Myocyte (in vitro differentiated cells): ENCODE data around the gene DIP2A. TPM values are rescaled to one million over a fixed set of nuclear protein-coding genes. Genes with fewer than 3 reads are reported as not detected.

Source experiments
- DNase-seq: peaks from one replicate; pipeline ENCODE4 v3.0.0-alpha.2; 2012; ENCODE audit warnings: low read depth
- polyA plus RNA-seq: library from polyadenylated mRNA; unstranded; fragments of >200 nt; gene quantifications from one replicate; pipeline ENCODE4 v1.2.1, GENCODE V29; 2012; ENCODE audit warnings: missing spikeins
- total RNA-seq: library from RNA; depleted of rRNA; stranded (reverse); fragments of >200 nt; gene quantifications from 2 replicates; pipeline ENCODE4 v1.2.3, GENCODE V29; 2014

Gene DIP2A
- 14.6 and 17.7 TPM in 2 replicates for total RNA-seq
- polyA plus RNA-seq = 14.3 TPM

DNA sequence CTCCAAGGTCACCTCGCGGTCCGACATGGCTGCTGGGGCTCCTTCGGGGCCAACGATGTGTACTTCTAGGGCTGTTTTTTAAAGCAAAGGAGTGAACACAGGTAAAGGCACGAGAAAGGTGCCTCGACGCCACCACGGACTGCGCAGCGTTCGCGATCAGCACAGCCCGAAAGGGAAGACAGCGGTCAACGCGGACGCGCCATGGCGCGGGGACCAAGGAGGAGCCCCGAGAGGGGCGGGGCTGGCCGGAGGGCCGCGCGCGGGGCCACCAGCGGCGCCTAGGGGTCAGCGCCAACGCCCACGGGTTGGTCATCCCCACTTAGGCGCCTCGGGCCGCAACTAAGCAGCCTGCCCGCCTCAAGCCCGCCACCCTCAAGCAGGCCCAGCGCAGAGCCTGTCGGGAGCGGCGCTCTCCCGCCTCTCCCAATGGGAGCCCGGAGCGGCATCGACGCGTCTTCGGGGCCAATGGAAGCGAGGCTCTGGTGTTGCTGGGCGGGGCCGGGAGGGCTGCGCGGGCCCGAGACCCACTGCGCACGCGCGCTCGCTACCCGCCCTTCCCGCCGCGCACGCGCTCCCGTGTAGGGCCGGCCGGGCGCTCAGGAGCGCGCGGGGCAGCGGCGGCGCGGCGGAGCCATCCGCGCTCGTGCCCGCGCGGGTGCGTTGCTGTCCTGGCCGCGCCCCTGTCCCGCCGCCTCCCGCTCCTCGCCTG lies at the start of gene DIP2A:
Gene DIP2A, plus strand, starts transcription at position 577 of the 709 bp plus-strand sequence. CDS start 241 bp downstream, outside the sequence.
- DNase-seq = peak; percentile 97

GRCh38 chr21:46409641-46410406 lies 48.9 kb upstream of the DIP2A start:
- DNase-seq = no peak

- no peak for DNase-seq
Measured at GRCh38 chr21:46410516-46410915, 48.2 kb upstream of the DIP2A start.

- no peak for DNase-seq
Measured at GRCh38 chr21:46411236-46411635, 47.5 kb upstream of the DIP2A start.

DNA sequence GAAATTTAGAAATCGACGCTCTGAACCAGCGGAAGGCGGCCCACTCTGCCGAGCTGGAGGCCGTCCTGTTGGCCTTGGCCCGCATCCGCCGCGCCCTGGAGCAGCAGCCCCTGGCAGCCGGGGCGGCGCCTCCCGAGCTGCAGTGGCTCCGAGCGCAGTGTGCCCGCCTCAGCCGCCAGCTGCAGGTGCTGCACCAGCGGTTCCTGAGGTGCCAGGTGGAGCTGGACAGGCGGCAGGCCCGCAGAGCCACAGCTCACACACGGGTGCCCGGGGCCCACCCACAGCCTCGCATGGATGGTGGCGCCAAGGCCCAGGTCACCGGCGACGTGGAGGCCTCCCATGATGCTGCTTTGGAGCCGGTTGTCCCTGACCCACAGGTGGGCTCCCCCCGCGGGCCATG lies 47.0 kb upstream of the DIP2A start:
- DNase-seq = no peak

GRCh38 chr21:46412521-46413364 lies 45.9 kb upstream of the DIP2A start:
- DNase-seq = no peak

GRCh38 chr21:46413365-46413696 lies 45.4 kb upstream of the DIP2A start:
- no peak for DNase-seq

- no peak for DNase-seq
Measured at GRCh38 chr21:46414965-46415275, 43.8 kb upstream of the DIP2A start.

DNA sequence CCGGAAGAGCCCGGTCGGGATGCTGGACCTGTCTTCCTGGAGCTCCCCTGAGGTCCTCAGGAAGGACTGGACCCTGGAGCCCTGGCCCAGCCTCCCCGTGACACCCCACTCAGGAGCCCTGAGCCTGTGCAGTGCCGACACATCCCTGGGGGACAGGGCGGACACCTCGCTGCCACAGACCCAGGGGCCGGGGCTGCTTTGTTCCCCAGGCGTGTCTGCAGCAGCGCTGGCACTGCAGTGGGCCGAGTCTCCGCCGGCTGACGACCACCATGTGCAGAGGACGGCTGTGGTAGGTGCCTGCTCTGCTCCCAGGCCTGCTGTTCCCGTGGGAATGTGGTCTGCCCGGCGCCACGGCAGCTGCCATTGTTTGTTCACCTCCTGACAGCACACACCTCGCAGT lies 42.1 kb upstream of the DIP2A start:
- peak; percentile 22 for DNase-seq

DNA sequence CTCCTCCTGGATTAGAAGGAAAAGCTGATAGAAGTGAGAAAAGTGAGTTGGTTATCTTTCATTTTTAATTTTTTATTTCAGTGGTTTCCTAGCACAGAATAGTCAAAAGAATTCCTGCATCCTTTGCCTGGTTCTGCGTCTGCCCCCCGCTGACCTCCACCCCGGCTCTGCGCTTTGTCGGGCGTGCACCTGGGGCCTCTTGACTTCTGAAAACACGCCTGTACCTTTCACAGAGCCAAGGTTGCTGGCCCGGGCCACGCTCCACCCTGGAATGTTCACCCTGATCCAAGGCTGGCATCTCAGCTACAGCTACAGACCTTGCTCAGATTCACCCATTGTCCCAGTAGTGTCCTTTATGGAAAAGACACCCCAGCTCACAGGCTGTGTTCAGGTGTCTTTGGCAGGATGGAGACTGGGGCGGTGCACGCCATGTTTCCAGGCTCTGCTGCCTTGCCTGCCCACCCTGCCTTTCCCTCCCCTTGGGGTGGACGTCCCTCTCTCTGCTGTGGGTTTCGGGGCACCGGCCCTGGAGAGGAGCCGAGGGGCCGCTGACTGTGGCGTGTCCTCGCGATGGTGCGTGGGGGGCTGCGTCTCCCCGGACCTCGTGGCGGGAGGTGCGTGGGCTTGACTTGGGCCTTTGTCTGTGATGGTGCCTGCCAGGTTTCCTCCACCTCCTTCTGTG lies 40.3 kb upstream of the DIP2A start:
- DNase-seq = no peak

DNA sequence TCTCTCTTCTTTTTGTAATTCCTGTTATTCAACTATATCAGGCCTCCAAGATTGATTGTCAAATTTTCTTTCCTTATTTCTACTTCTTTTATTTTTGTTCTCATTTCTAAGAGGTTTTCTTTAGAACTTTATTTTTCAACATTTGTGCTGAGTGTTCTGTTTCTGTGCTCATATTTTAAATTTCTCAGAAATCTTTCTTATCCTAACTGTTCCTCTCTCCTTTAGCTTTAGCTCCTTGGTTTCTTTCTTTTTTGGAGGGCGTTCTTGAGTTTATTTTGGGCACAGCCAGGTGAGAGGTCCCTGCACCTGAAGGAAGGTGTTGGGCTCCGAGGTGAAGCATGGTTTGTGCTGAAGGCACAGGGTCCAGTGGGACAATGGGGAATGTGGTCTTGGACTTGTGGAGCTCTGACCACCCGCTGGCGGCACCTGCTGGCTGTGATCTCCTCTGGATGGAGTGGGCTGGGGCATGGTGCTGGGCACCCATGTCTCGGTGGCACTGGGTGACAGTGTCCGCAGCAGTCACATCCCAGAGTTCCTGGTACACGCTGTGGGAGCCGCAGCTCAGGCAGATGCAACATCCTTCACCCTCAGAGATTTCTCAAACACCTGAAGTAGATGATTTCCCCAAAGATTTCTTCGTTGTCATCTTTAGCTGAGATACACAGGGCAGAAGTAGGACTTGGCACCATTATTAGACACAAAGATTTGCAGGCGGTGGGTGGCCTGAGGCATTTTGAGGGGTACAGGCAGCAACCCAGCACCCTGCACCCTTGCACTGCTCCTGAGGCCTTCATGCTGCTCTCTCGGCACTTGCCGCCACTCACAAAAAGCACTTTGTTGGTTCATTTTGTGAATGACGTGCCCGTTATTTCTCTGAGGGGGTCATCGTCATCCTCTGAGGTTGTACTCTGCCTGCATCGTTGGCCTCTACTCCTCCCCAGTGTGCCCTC lies 38.2 kb upstream of the DIP2A start:
- DNase-seq = no peak

DNA sequence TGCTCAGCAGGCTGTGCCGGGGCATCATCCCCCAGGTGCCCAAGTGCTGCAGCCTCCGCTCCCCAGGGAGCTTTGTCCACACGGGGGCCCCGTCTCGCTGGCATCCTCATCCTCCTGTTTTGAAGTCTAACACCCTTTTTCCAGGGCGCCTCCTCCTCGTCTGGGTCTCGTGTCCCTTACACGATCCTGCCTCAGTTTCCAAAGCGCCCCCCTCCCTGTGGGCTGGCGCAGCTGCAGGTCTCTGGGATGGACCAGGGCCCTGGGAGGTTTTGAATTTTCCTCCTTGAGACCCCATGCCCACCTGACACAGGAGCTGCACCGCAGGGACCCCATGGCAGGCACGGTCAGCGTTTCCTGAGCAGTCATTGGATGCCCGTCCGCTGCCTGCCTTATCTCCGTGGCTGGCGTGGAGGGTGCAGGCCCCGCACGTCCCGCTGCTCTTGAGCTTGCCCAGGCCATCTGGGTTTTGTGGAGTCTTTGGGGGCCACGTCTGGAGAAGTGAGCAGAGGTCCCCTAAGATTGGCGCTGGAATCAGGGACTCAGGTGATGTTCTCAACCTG lies 37.4 kb upstream of the DIP2A start:
- DNase-seq = no peak

- DNase-seq = no peak
Measured at GRCh38 chr21:46421756-46422555, 36.7 kb upstream of the DIP2A start.

- no peak for DNase-seq
Measured at GRCh38 chr21:46422636-46423241, 36.0 kb upstream of the DIP2A start.

DNA sequence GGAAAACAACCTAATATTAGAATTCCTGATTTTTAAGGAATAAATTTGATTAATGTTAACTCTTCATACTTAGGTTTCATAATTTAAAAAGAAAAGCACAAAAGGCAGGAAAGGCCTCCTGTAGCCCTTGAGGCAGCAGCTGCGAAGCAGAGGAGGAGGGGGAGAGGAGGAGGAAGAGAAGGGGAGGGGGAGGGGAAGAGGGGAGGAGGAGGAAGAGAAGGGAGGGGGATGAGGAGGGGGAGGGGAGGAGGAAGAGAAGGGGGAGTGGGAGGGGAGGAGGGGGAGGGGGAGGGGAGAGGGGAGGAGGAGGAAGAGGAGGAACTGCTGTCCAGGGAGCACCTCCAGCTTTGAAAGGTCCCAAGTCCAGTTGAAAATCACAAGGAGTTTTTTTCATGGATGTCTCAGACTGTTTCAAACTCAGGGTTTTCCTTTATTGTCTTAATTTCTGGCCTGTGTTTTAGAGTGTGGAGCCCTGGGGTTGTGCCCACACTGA lies 35.1 kb upstream of the DIP2A start:
- DNase-seq = no peak

DNA sequence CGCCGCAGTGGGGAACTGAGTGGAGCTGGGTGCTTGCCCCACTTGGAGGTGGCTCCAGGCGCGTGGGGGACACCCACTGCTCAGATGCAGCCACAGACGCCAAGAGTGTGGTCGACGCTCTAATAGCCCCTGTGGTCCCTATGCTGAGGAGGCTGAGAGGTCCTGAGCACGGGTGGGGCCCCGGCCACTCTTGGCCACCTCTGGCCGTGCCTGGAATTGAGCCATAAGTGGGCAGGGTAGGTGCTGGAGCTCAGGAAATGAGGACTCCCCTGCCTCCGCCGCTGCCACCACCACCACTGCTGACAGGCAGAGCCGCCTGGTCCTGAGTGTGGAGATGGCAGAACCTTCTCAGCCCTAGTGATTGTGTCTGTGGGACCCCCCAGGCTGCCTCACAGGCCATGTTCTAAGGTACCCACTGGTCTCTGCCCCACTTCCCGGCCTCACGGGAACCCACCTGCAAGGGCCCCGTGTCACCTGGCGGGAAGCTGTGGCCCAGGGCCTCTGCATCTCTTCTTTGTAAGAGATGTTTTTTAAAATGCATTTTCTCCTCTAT lies 34.6 kb upstream of the DIP2A start:
- DNase-seq = no peak

DNA sequence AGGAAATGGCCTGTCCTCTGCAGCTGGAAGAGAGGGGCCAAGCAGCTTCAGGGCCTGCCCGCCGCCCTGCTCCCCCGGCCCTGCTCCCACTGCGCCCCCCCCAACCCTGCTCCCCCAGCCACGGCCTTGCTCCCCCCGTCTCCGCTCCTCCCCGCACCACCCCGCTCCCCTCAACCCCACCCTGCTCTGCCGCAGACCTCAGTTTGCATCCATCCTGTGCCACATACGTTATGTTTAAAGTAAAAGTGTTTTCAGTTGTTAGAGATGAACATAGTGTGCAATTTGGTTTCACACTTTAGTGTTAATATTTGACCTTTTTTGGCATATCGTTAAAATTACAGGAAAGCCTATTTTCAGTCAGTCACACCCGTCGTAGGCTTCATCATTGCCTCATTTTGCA lies 34.1 kb upstream of the DIP2A start:
- DNase-seq = no peak

DNA sequence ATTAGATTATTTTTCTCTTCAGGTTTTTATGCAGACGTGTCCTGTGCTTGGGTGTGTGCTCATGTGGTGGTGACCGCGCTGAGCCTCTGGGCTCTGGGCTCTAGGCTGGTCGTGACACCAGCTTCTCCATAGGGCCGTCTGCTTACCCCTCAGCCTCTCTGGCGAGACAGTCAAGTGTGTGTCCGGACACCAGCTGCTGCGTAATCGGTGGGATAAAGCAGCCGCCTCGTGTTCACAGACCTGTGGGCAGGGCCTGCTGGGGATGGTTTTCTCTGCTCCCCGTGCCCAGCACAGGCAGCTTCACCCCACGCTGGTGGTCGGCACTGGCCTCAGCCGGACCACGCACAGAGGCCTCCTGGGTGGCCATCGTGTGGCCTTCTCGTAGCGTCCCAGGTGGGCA lies 33.6 kb upstream of the DIP2A start:
- DNase-seq = no peak
